VCaP (cell line): ENCODE data around the gene LIPM.

Experiments used
- H3K27ac ChIP-seq: fragments of 450-650 bp; 2 replicates; pipeline ENCODE4 v1.5.1; 2017
- CTCF ChIP-seq: fragments of 450-650 bp; conservative IDR thresholded peaks from 2 replicates; pipeline ENCODE4 v1.5.1; 2017; ENCODE audit warnings: mild to moderate bottlenecking, moderate library complexity

LIPM gene

GRCh38 chr10:88840881-88841280, 38.4 kb downstream of the LIPM start:
- no peak for TF ChIP-seq CTCF
- H3K27ac ChIP-seq = no peak overlapping the region

GRCh38 chr10:88841316-88842111, 39.0 kb downstream of the LIPM start:
- H3K27ac ChIP-seq = no peak overlapping the region
- TF ChIP-seq CTCF = no peak

- no peak for TF ChIP-seq CTCF
- H3K27ac ChIP-seq = no peak overlapping the region
Observed at GRCh38 chr10:88843171-88843570, 40.6 kb downstream of the LIPM start.

- no peak overlapping the region for H3K27ac ChIP-seq
- no peak for TF ChIP-seq CTCF
Observed at GRCh38 chr10:88848499-88848898, 46.0 kb downstream of the LIPM start.

- H3K27ac ChIP-seq = no peak overlapping the region
- no peak for TF ChIP-seq CTCF
Observed at GRCh38 chr10:88849234-88849633, 46.7 kb downstream of the LIPM start.

GRCh38 chr10:88850712-88851111, 48.2 kb downstream of the LIPM start:
- no peak for TF ChIP-seq CTCF

GRCh38 chr10:88851706-88852105, 49.2 kb downstream of the LIPM start, which contains the start of gene ANKRD22:
ANKRD22 (minus strand) TSS chr10:88851844; CDS start chr10:88851607, 237 bp downstream.
- peak within 1 kb of the TSS; percentile 78 for H3K27ac ChIP-seq
- TF ChIP-seq CTCF = no peak

More at GRCh38 chr10:88850712-88851111, 48.2 kb downstream of the LIPM start:
- H3K27ac ChIP-seq = peak overlapping the region; percentile 78
